Thoracic aorta (tissue), 2 donors: ENCODE results near the gene DEPDC1B. TPM values are rescaled to one million over a fixed set of nuclear protein-coding genes. Genes with fewer than 3 reads are reported as not detected.
"Not testable (repeated sequence)": the region's sequence is repeated elsewhere in the genome, so short reads cannot be mapped to it uniquely, and the experiment has no call there.

Source experiments
- ATAC-seq: fragments of 150-250 bp; one replicate; pipeline ENCODE4 v1.8.0; 2017; ENCODE audit warnings: low read depth; ENCODE audit not compliant: insufficient number of reproducible peaks, low FRiP score
- DNase-seq: peaks from one replicate; pipeline ENCODE4 v3.0.0-alpha.2; 2020; ENCODE audit warnings: low spot score
- H3K27ac ChIP-seq, 2 donors: fragments of 200-600 bp; sonication (generic); 1 replicate in 1 of 2; 2 replicates in 1 of 2; pipeline ENCODE4 v1.5.1; 2016; ENCODE audit warnings: mild to moderate bottlenecking in 2 of 2, moderate library complexity in 2 of 2
- H3K27me3 ChIP-seq: fragments of 200-600 bp; sonication (generic); replicated peaks from 2 replicates; pipeline ENCODE4 v1.6.0; 2016; ENCODE audit warnings: mild to moderate bottlenecking; ENCODE audit not compliant: insufficient read depth
- H3K36me3 ChIP-seq: fragments of 200-600 bp; sonication (generic); one replicate; pipeline ENCODE4 v1.5.1; 2016
- H3K4me1 ChIP-seq, 2 donors: fragments of 200-600 bp; sonication (generic); 1 replicate in 1 of 2; 2 replicates in 1 of 2; pipeline versions ENCODE4 v1.5.1 to v1.6.0; 2016; ENCODE audit warnings: low read depth in 2 of 2, mild to moderate bottlenecking in 1 of 2; ENCODE audit not compliant: control insufficient read depth in 1 of 2
- H3K4me3 ChIP-seq: fragments of 200-600 bp; sonication (generic); 2 replicates; pipeline ENCODE4 v1.5.1; 2016; ENCODE audit warnings: mild to moderate bottlenecking
- H3K9me3 ChIP-seq: fragments of 200-600 bp; sonication (generic); 2 replicates; pipeline ENCODE4 v1.5.1; 2016
- CTCF ChIP-seq: fragments of 200-600 bp; sonication (generic); IDR thresholded peaks from one replicate; pipeline ENCODE4 v1.5.1; 2019; ENCODE audit warnings: antibody characterized with exemption
- total RNA-seq, 2 donors: library from RNA; depleted of rRNA; stranded (reverse); fragments of >200 nt; gene quantifications; one replicate each; pipeline versions ENCODE4 v1.1.0 to v1.2.3, GENCODE V29; 2016

Gene DEPDC1B
- total RNA-seq, 2 donors from 2014 or later, result not detected

GRCh38 chr5:60594715-60595477 is 105.1 kb downstream of the DEPDC1B start:
- peaks cover 10 to 24% of the 10 kb centered on the region in 2 donors for H3K4me1 ChIP-seq
- H3K9me3 ChIP-seq, result no peaks in the 10 kb centered on the region
- H3K27ac ChIP-seq, result peak overlapping the region in 1 of 2 donors; percentile 25
- no peaks in the 10 kb centered on the region for H3K27me3 ChIP-seq
- no peak overlapping the region for H3K4me3 ChIP-seq
- no peaks in the 10 kb centered on the region for H3K36me3 ChIP-seq
- ATAC-seq (no peak), DNase-seq (no peak)
- TF ChIP-seq CTCF, result no peak

GRCh38 chr5:60590172-60590571 is 109.8 kb downstream of the DEPDC1B start:
- no peak for TF ChIP-seq CTCF
- H3K27ac ChIP-seq, result no peak overlapping the region
- DNase-seq (no peak), ATAC-seq (no peak)
- H3K36me3 ChIP-seq, result no peaks in the 10 kb centered on the region
- no peaks in the 10 kb centered on the region for H3K27me3 ChIP-seq
- H3K4me1 ChIP-seq, result no peaks in the 10 kb centered on the region
- no peak overlapping the region for H3K4me3 ChIP-seq
- H3K9me3 ChIP-seq, result no peaks in the 10 kb centered on the region

GRCh38 chr5:60587312-60587711 is 112.7 kb downstream of the DEPDC1B start:
- H3K36me3 ChIP-seq, H3K9me3 ChIP-seq, H3K27me3 ChIP-seq, H3K27ac ChIP-seq, H3K4me3 ChIP-seq, DNase-seq, ATAC-seq, H3K4me1 ChIP-seq: not testable (repeated sequence)

GRCh38 chr5:60586307-60586901 is 113.6 kb downstream of the DEPDC1B start:
- TF ChIP-seq CTCF, result peak; percentile 49
- Histone ChIP-seq H3K36me3 (no peaks in the 10 kb centered on the region), H3K4me1 (no peaks in the 10 kb centered on the region), H3K9me3 (no peaks in the 10 kb centered on the region), H3K4me3 (no peak overlapping the region), H3K27ac (no peak overlapping the region), H3K27me3 (no peaks in the 10 kb centered on the region)
- ATAC-seq (no peak), DNase-seq (no peak)

GRCh38 chr5:60585618-60586017 is 114.3 kb downstream of the DEPDC1B start:
- Histone ChIP-seq H3K27ac (no peak overlapping the region), H3K4me1 (no peaks in the 10 kb centered on the region), H3K36me3 (no peaks in the 10 kb centered on the region), H3K27me3 (no peaks in the 10 kb centered on the region), H3K9me3 (no peaks in the 10 kb centered on the region), H3K4me3 (no peak overlapping the region)
- no peak for TF ChIP-seq CTCF
- DNase-seq (no peak), ATAC-seq (no peak)
